ENCODE data around the gene SLC1A4. TPM values are rescaled to one million over a fixed set of nuclear protein-coding genes. Genes with fewer than 3 reads are reported as not detected.
"Not testable (repeated sequence)": the region's sequence is repeated elsewhere in the genome, so short reads cannot be mapped to it uniquely, and the experiment has no call there.

The SLC1A4 gene
- total RNA-seq, 1 donor from 2014 or later, result 139 TPM

- H3K4me3 Mint-ChIP-seq (ENCODE audit: unreplicated experiment), result no peak overlapping the region
- peaks cover 14% of the 10 kb centered on the region for H3K36me3 Mint-ChIP-seq (ENCODE audit: low read depth)
- H3K27ac Mint-ChIP-seq (ENCODE audit: unreplicated experiment), result peak overlapping the region; percentile 49
- TF ChIP-seq CTCF (IDR thresholded peaks at IDR 0.05), result no peak
- no peak for DNase-seq (ENCODE audit: low spot score)
- H3K4me1 Mint-ChIP-seq (ENCODE audit: low read depth), result peaks cover 53% of the 10 kb centered on the region
- no peaks in the 10 kb centered on the region for H3K9me3 Mint-ChIP-seq (ENCODE audit: low read depth)
- H3K27me3 Mint-ChIP-seq (ENCODE audit: low read depth), result no peaks in the 10 kb centered on the region
These were observed 11.4 kb downstream of the SLC1A4 start for GRCh38 chr2:65000644-65001043.

GRCh38 chr2:65003037-65003436 is 13.8 kb downstream of the SLC1A4 start:
- no peak overlapping the region for H3K27ac Mint-ChIP-seq (ENCODE audit: unreplicated experiment)
- H3K4me1 Mint-ChIP-seq (ENCODE audit: low read depth), result peaks cover 32% of the 10 kb centered on the region
- no peaks in the 10 kb centered on the region for H3K27me3 Mint-ChIP-seq (ENCODE audit: low read depth)
- H3K4me3 Mint-ChIP-seq (ENCODE audit: unreplicated experiment), result no peak overlapping the region
- no peak for DNase-seq (ENCODE audit: low spot score)
- H3K9me3 Mint-ChIP-seq (ENCODE audit: low read depth), result no peaks in the 10 kb centered on the region
- H3K36me3 Mint-ChIP-seq (ENCODE audit: low read depth), result peaks cover 25% of the 10 kb centered on the region
- TF ChIP-seq CTCF (IDR thresholded peaks at IDR 0.05), result no peak

- not testable (repeated sequence) for H3K27me3 Mint-ChIP-seq (ENCODE audit: low read depth); DNase-seq (ENCODE audit: low spot score); H3K27ac Mint-ChIP-seq (ENCODE audit: unreplicated experiment); H3K4me3 Mint-ChIP-seq (ENCODE audit: unreplicated experiment); H3K9me3 Mint-ChIP-seq (ENCODE audit: low read depth)
- peaks cover 21% of the 10 kb centered on the region for H3K4me1 Mint-ChIP-seq (ENCODE audit: low read depth)
- H3K36me3 Mint-ChIP-seq (ENCODE audit: low read depth), result peaks cover 27% of the 10 kb centered on the region
These were observed 15.0 kb downstream of the SLC1A4 start for GRCh38 chr2:65004232-65004631.

GRCh38 chr2:65013776-65014175 is 24.6 kb downstream of the SLC1A4 start:
- no peak for DNase-seq (ENCODE audit: low spot score)
- Mint-ChIP-seq H3K27ac (ENCODE audit: unreplicated experiment) (no peak overlapping the region), H3K9me3 (ENCODE audit: low read depth) (no peaks in the 10 kb centered on the region), H3K4me3 (ENCODE audit: unreplicated experiment) (no peak overlapping the region), H3K27me3 (ENCODE audit: low read depth) (no peaks in the 10 kb centered on the region), H3K36me3 (ENCODE audit: low read depth) (peaks cover 53% of the 10 kb centered on the region), H3K4me1 (ENCODE audit: low read depth) (peaks cover 23% of the 10 kb centered on the region)
- no peak for TF ChIP-seq CTCF (IDR thresholded peaks at IDR 0.05)

- no peak for TF ChIP-seq CTCF (IDR thresholded peaks at IDR 0.05)
- no peak overlapping the region for H3K4me3 Mint-ChIP-seq (ENCODE audit: unreplicated experiment)
- no peaks in the 10 kb centered on the region for H3K9me3 Mint-ChIP-seq (ENCODE audit: low read depth)
- DNase-seq (ENCODE audit: low spot score), result no peak
- H3K27ac Mint-ChIP-seq (ENCODE audit: unreplicated experiment), result peak overlapping the region; percentile 92
- no peaks in the 10 kb centered on the region for H3K27me3 Mint-ChIP-seq (ENCODE audit: low read depth)
- H3K36me3 Mint-ChIP-seq (ENCODE audit: low read depth), result peaks cover 53% of the 10 kb centered on the region
- peaks cover 23% of the 10 kb centered on the region for H3K4me1 Mint-ChIP-seq (ENCODE audit: low read depth)
These were observed 26.5 kb downstream of the SLC1A4 start for GRCh38 chr2:65015731-65016130.

GRCh38 chr2:65016789-65017188 is 27.6 kb downstream of the SLC1A4 start:
- Mint-ChIP-seq H3K36me3 (ENCODE audit: low read depth) (peaks cover 50% of the 10 kb centered on the region), H3K9me3 (ENCODE audit: low read depth) (no peaks in the 10 kb centered on the region), H3K4me3 (ENCODE audit: unreplicated experiment) (no peak overlapping the region), H3K27ac (ENCODE audit: unreplicated experiment) (peak overlapping the region; percentile 92), H3K27me3 (ENCODE audit: low read depth) (no peaks in the 10 kb centered on the region), H3K4me1 (ENCODE audit: low read depth) (peaks cover 23% of the 10 kb centered on the region)
- no peak for TF ChIP-seq CTCF (IDR thresholded peaks at IDR 0.05)
- DNase-seq (ENCODE audit: low spot score), result no peak

Data from chondrocyte (in vitro differentiated cells).